GM21447 (cell line): ENCODE data around the gene CCP110.

Source experiments
- ATAC-seq: cut with Tn5 transposase; IDR thresholded peaks from one replicate; pipeline ENCODE4 v1.9.1; 2021; ENCODE audit not compliant: unreplicated experiment

Gene CCP110

GRCh38 chr16:19523559-19524355 lies at the start of gene CCP110:
CCP110 (plus strand) TSS chr16:19523942; CDS start chr16:19527882, 3,940 bp downstream.
- peak; percentile 71 for ATAC-seq

- no peak for ATAC-seq
Observed at GRCh38 chr16:19474617-19475016, 49.1 kb upstream of the CCP110 start.

GRCh38 chr16:19478505-19478904 lies 45.2 kb upstream of the CCP110 start:
- ATAC-seq = no peak

- no peak for ATAC-seq
Observed at GRCh38 chr16:19479302-19479721, 44.4 kb upstream of the CCP110 start.

- no peak for ATAC-seq
Observed at GRCh38 chr16:19481296-19481695, 42.4 kb upstream of the CCP110 start.

- ATAC-seq = no peak
Observed at GRCh38 chr16:19481769-19482168, 42.0 kb upstream of the CCP110 start.

- no peak for ATAC-seq
Observed at GRCh38 chr16:19482291-19482690, 41.5 kb upstream of the CCP110 start.

GRCh38 chr16:19484096-19484495 lies 39.6 kb upstream of the CCP110 start:
- ATAC-seq = no peak

- no peak for ATAC-seq
Observed at GRCh38 chr16:19485611-19486010, 38.1 kb upstream of the CCP110 start.

- no peak for ATAC-seq
Observed at GRCh38 chr16:19486051-19486450, 37.7 kb upstream of the CCP110 start.

- no peak for ATAC-seq
Observed at GRCh38 chr16:19486750-19487325, 36.9 kb upstream of the CCP110 start.

GRCh38 chr16:19488213-19488640 lies 35.5 kb upstream of the CCP110 start:
- no peak for ATAC-seq

- ATAC-seq = no peak
Observed at GRCh38 chr16:19490619-19491018, 33.1 kb upstream of the CCP110 start.

GRCh38 chr16:19497176-19497575 lies 26.6 kb upstream of the CCP110 start:
- ATAC-seq = no peak

GRCh38 chr16:19499006-19499405 lies 24.7 kb upstream of the CCP110 start:
- ATAC-seq = no peak

- no peak for ATAC-seq
Observed at GRCh38 chr16:19499481-19499880, 24.3 kb upstream of the CCP110 start.

- ATAC-seq = no peak
Observed at GRCh38 chr16:19502395-19503131, 21.2 kb upstream of the CCP110 start.

GRCh38 chr16:19503461-19504075 lies 20.2 kb upstream of the CCP110 start:
- ATAC-seq = no peak

- ATAC-seq = no peak
Observed at GRCh38 chr16:19505600-19506303, 18.0 kb upstream of the CCP110 start.

- ATAC-seq = no peak
Observed at GRCh38 chr16:19506965-19507364, 16.8 kb upstream of the CCP110 start.

- no peak for ATAC-seq
Observed at GRCh38 chr16:19507867-19508266, 15.9 kb upstream of the CCP110 start.
